ENCODE measurements around the gene FAHD2A.
"Not testable (repeated sequence)": the region's sequence is repeated elsewhere in the genome, so short reads cannot be mapped to it uniquely, and the experiment has no call there.

FAHD2A gene

GRCh38 chr2:95402370-95403203 lies at the start of gene FAHD2A:
Gene FAHD2A, plus strand, starts transcription at chr2:95402708. Its CDS starts 2,851 bp downstream, at chr2:95405559.
- DNase-seq, result peak; percentile 93 to 95 (median 93)

- no peak for DNase-seq
Observed at GRCh38 chr2:95353055-95353575, 49.4 kb upstream of the FAHD2A start.

- no peak for DNase-seq
Observed at GRCh38 chr2:95353613-95354468, 48.7 kb upstream of the FAHD2A start.

- no peak for DNase-seq
Observed at GRCh38 chr2:95354469-95354901, 48.0 kb upstream of the FAHD2A start.

GRCh38 chr2:95354925-95355324 lies 47.6 kb upstream of the FAHD2A start:
- DNase-seq, result no peak

GRCh38 chr2:95355486-95355885 lies 47.0 kb upstream of the FAHD2A start:
- not testable (repeated sequence) for DNase-seq

- no peak for DNase-seq
Observed at GRCh38 chr2:95356821-95357700, 45.4 kb upstream of the FAHD2A start.

- no peak for DNase-seq
Observed at GRCh38 chr2:95357717-95358280, 44.7 kb upstream of the FAHD2A start.

GRCh38 chr2:95359031-95359430 lies 43.5 kb upstream of the FAHD2A start:
- DNase-seq, result no peak

- no peak for DNase-seq
Observed at GRCh38 chr2:95359501-95359930, 43.0 kb upstream of the FAHD2A start.

GRCh38 chr2:95361216-95361980 lies 41.1 kb upstream of the FAHD2A start:
- no peak for DNase-seq

GRCh38 chr2:95362486-95362885 lies 40.0 kb upstream of the FAHD2A start:
- DNase-seq, result no peak

GRCh38 chr2:95366514-95366913 lies 36.0 kb upstream of the FAHD2A start:
- no peak for DNase-seq

GRCh38 chr2:95372216-95372829 lies 30.2 kb upstream of the FAHD2A start:
- DNase-seq, result no peak

- DNase-seq, result no peak
Observed at GRCh38 chr2:95372845-95373244, 29.7 kb upstream of the FAHD2A start.

GRCh38 chr2:95374029-95374428 lies 28.5 kb upstream of the FAHD2A start:
- DNase-seq, result no peak

GRCh38 chr2:95374451-95374920 lies 28.0 kb upstream of the FAHD2A start:
- DNase-seq, result no peak

GRCh38 chr2:95374921-95375471 lies 27.5 kb upstream of the FAHD2A start:
- DNase-seq, result no peak

- no peak for DNase-seq
Observed at GRCh38 chr2:95375532-95376150, 26.9 kb upstream of the FAHD2A start.
